SK-N-SH (cell line): ENCODE data around the gene TSACC. TPM values are rescaled to one million over a fixed set of nuclear protein-coding genes. Genes with fewer than 3 reads are reported as not detected.

Experiments used
- CTCF ChIA-PET: fragments of 300-600, 350-600 bp; formaldehyde crosslinking; extraction: SDS; loops from one replicate; lab custom pipeline; 2021; lab: Yijun Ruan, JAX
- POLR2A ChIA-PET: fragments of 350-600 bp; sonication (Branson Sonifier 250); formaldehyde crosslinking; extraction: SDS; loops from one replicate; lab custom pipeline; 2020; ENCODE audit warnings: antibody characterized with exemption, inconsistent platforms; lab: Yijun Ruan, JAX
- DNase-seq: peaks from one replicate; pipeline ENCODE4 v3.0.0; 2012
- H2AFZ ChIP-seq: fragments of 200-600 bp; sonication (generic); 2 replicates; pipeline ENCODE4 v1.8.1; 2016; ENCODE audit warnings: antibody characterized with exemption, mild to moderate bottlenecking, low read depth
- H3F3A ChIP-seq: fragments of 200-600 bp; sonication (generic); replicated peaks from 2 replicates; pipeline ENCODE3; 2016; ENCODE audit warnings: antibody characterized with exemption, mild to moderate bottlenecking; ENCODE audit not compliant: insufficient read depth
- H3K27ac ChIP-seq, 2 experiments: fragments of 200-500 bp in 1 of 2; fragments of 200-600 bp in 1 of 2; sonication (Bioruptor generic) in 1 of 2; sonication (generic), shearing (Covaris generic) in 1 of 2; 2 replicates each; pipeline versions ENCODE4 v1.5.1 to v1.6.1; 2014 to 2016; ENCODE audit warnings: low read depth in 2 of 2, inconsistent platforms in 1 of 2, low read length in 1 of 2, mild to moderate bottlenecking in 1 of 2, mixed read lengths in 1 of 2
- H3K27me3 ChIP-seq: fragments of 200-600 bp; sonication (generic), shearing (Covaris generic); 2 replicates; pipeline ENCODE4 v1.6.1; 2016; ENCODE audit warnings: mixed run types; ENCODE audit not compliant: insufficient read depth
- H3K36me3 ChIP-seq, 2 experiments: fragments of 200-500 bp in 1 of 2; fragments of 200-600 bp in 1 of 2; sonication (Bioruptor generic) in 1 of 2; sonication (generic) in 1 of 2; replicated peaks in 1 of 2; 2 replicates each; pipeline versions ENCODE3 to v1.5.1; 2014 to 2016; ENCODE audit warnings: low read length in 1 of 2, mild to moderate bottlenecking in 1 of 2; ENCODE audit not compliant: insufficient read depth in 2 of 2, control insufficient read depth in 1 of 2
- H3K4me1 ChIP-seq, 2 experiments: fragments of 200-500 bp in 1 of 2; fragments of 200-600 bp in 1 of 2; sonication (Bioruptor generic) in 1 of 2; sonication (generic), shearing (Covaris generic) in 1 of 2; 2 replicates each; pipeline versions ENCODE4 v1.5.1 to v1.6.1; 2014 to 2016; ENCODE audit warnings: low read depth in 1 of 2, low read length in 1 of 2, mixed run types in 1 of 2; ENCODE audit not compliant: insufficient read depth in 2 of 2, control insufficient read depth in 1 of 2
- H3K4me2 ChIP-seq: fragments of 200-600 bp; sonication (generic), shearing (Covaris generic); 2 replicates; pipeline ENCODE4 v1.6.1; 2017; ENCODE audit warnings: mixed run types
- H3K4me3 ChIP-seq, 2 experiments: fragments of 200-500 bp in 1 of 2; fragments of 200-600 bp in 1 of 2; sonication (Bioruptor generic) in 1 of 2; sonication (generic), shearing (Covaris generic) in 1 of 2; 2 replicates each; pipeline versions ENCODE4 v1.5.1 to v1.8.1; 2014 to 2016; ENCODE audit warnings: low read depth in 2 of 2, inconsistent platforms in 1 of 2, low read length in 1 of 2, mild to moderate bottlenecking in 1 of 2, mixed read lengths in 1 of 2, moderate library complexity in 1 of 2
- H3K79me2 ChIP-seq: fragments of 200-600 bp; sonication (generic); 2 replicates; pipeline ENCODE4 v1.8.1; 2017; ENCODE audit warnings: mild to moderate bottlenecking; ENCODE audit not compliant: insufficient read depth
- H3K9ac ChIP-seq: fragments of 200-600 bp; sonication (generic); 2 replicates; pipeline ENCODE4 v1.6.1; 2017; ENCODE audit warnings: mixed run types
- H3K9me2 ChIP-seq: fragments of 200-600 bp; sonication (generic); 2 replicates; pipeline ENCODE4 v1.6.1; 2017; ENCODE audit warnings: mixed run types
- H3K9me3 ChIP-seq: fragments of 200-600 bp; sonication (generic); 2 replicates; pipeline ENCODE4 v1.6.1; 2017; ENCODE audit warnings: mixed run types, mild to moderate bottlenecking, moderate library complexity
- H4K20me1 ChIP-seq: fragments of 200-600 bp; sonication (generic); 2 replicates; pipeline ENCODE4 v1.6.1; 2017; ENCODE audit warnings: mild to moderate bottlenecking, mixed run types; ENCODE audit not compliant: insufficient read depth
- EP300 ChIP-seq, 2 experiments: IDR thresholded peaks; 2 replicates each; pipeline versions ENCODE4 v1.4.0 to v1.6.1; 2012; ENCODE audit warnings: borderline replicate concordance in 1 of 2, low read depth in 1 of 2, low read length in 1 of 2
- EZH2phosphoT487 ChIP-seq: fragments of 200-600 bp; sonication (generic); IDR thresholded peaks from 2 replicates; pipeline ENCODE4 v1.6.1; 2017; ENCODE audit warnings: low read depth, mixed run types, mild to moderate bottlenecking, antibody characterized with exemption, moderate library complexity, borderline replicate concordance
- FOSL2 ChIP-seq: IDR thresholded peaks from 2 replicates; pipeline ENCODE4 v1.4.0; 2012; ENCODE audit warnings: low read depth, mild to moderate bottlenecking, moderate library complexity, borderline replicate concordance
- GABPA ChIP-seq: IDR thresholded peaks from 2 replicates; pipeline ENCODE4 v1.4.0; 2012; ENCODE audit warnings: low read depth, mild to moderate bottlenecking
- JUND ChIP-seq: IDR thresholded peaks from 2 replicates; pipeline ENCODE4 v1.4.0; 2012
- NFIC ChIP-seq: IDR thresholded peaks from 2 replicates; pipeline ENCODE4 v1.4.0; 2012; ENCODE audit warnings: borderline replicate concordance
- POLR2AphosphoS5 ChIP-seq: IDR thresholded peaks from 2 replicates; pipeline ENCODE4 v1.6.1; 2012; ENCODE audit warnings: low read depth, low read length
- RCOR1 ChIP-seq: fragments of 150-350 bp; IDR thresholded peaks from 2 replicates; pipeline ENCODE4 v1.6.1; 2017; ENCODE audit warnings: antibody characterized with exemption, low read length
- RFX5 ChIP-seq: IDR thresholded peaks from 2 replicates; pipeline ENCODE4 v1.6.1; 2012; ENCODE audit warnings: mild to moderate bottlenecking, improper control_type of control experiment, low read length
- SMC3 ChIP-seq: IDR thresholded peaks from 2 replicates; pipeline ENCODE4 v1.6.1; 2012; ENCODE audit warnings: low read depth, low read length, improper control_type of control experiment
- TCF12 ChIP-seq: IDR thresholded peaks from 2 replicates; pipeline ENCODE4 v1.4.0; 2012
- TEAD4 ChIP-seq: IDR thresholded peaks from 2 replicates; pipeline ENCODE4 v1.4.0; 2012; ENCODE audit warnings: mild to moderate bottlenecking, borderline replicate concordance; ENCODE audit not compliant: insufficient read depth
- WGBS: methylation state at CpG from one replicate; pipeline ENCODE4 v1.1.6; 2017; ENCODE audit warnings: low lambda C conversion rate; 5-methylcytosine and 5-hydroxymethylcytosine counted together
- polyA plus RNA-seq, 3 experiments: library from polyadenylated mRNA; depleted of rRNA; stranded (reverse); fragments of >200 nt; gene quantifications; 2 replicates each; pipeline ENCODE4 v1.2.3, GENCODE V29; 2012
- TF ChIP-seq, protein P1 (sequence below): fragments of 150-350 bp; IDR thresholded peaks from 2 replicates; pipeline ENCODE4 v1.6.1; 2016; ENCODE audit warnings: mild to moderate bottlenecking, low read depth, low read length
- TF ChIP-seq, protein P2 (sequence below): IDR thresholded peaks from 2 replicates; pipeline ENCODE4 v1.6.1; 2012; ENCODE audit warnings: mild to moderate bottlenecking, low read depth, low read length, moderate library complexity
- TF ChIP-seq, protein P3 (sequence below): IDR thresholded peaks from 2 replicates; pipeline ENCODE4; 2012
- TF ChIP-seq, protein P4 (sequence below): IDR thresholded peaks from 2 replicates; pipeline ENCODE4 v1.4.0; 2012; ENCODE audit warnings: low read depth, borderline replicate concordance

TSACC gene
- polyA plus RNA-seq, 1 of the 3 experiments (the other 2 are of a cell fraction): 1.5 TPM

DNA sequence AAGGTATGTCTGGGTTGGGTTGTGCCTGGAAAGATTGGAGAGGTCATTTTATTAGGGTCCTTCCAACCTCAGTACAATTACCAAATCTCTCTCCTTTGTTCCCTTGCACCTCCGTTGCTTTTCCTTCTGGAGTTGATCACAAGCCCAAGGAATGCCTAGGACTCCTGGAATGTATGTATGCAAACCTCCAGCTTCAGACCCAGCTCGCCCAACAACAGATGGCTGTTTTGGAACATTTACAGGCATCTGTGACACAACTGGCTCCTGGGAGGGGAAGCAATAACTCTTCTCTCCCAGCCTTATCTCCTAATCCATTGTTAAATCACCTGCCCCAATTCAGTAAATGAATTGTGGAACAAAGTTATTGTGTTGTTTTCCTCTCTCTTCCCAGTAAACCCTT is 8.3 kb downstream of the TSACC start:
- Histone ChIP-seq H3K9ac (no peak overlapping the region), H3K9me3 (no peaks in the 10 kb centered on the region), H3K79me2 (no peaks in the 10 kb centered on the region), H3K9me2 (no peaks in the 10 kb centered on the region), H2AFZ (no peak overlapping the region), H4K20me1 (no peaks in the 10 kb centered on the region), H3K27ac (peak overlapping the region; percentile 42 to 87; a peak in 3 of 4 replicates), H3K36me3 (no peaks in the 10 kb centered on the region), H3F3A (peaks cover 3% of the 10 kb centered on the region), H3K27me3 (no peaks in the 10 kb centered on the region), H3K4me2 (peak overlapping the region; percentile 6; the same call in 1 of the 2 replicates), H3K4me1 (peaks cover 0 to 23% of the 10 kb centered on the region in 2 experiments; a peak in 2 of 4 replicates), H3K4me3 (no peak overlapping the region)
- DNase-seq: no peak
- 6% methylated on average over 2 of the region's 2 CpGs for WGBS
- POLR2A ChIA-PET: no interaction called here
- CTCF ChIA-PET: interaction anchor here (2.1 to 3.7 kb wide), 3 partner anchors 12 to 39 kb away, joined by 7 to 15 read pairs (median 14); no protein-coding TSS in a partner anchor
- TF ChIP-seq POLR2AphosphoS5: 0 out of 2 replicates have a peak, but pooled peaks have one; percentile 28
- TF ChIP-seq, protein P1, sequence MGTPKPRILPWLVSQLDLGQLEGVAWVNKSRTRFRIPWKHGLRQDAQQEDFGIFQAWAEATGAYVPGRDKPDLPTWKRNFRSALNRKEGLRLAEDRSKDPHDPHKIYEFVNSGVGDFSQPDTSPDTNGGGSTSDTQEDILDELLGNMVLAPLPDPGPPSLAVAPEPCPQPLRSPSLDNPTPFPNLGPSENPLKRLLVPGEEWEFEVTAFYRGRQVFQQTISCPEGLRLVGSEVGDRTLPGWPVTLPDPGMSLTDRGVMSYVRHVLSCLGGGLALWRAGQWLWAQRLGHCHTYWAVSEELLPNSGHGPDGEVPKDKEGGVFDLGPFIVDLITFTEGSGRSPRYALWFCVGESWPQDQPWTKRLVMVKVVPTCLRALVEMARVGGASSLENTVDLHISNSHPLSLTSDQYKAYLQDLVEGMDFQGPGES: no peak
- peak; percentile 82 for TF ChIP-seq RCOR1
- TF ChIP-seq, protein P2, sequence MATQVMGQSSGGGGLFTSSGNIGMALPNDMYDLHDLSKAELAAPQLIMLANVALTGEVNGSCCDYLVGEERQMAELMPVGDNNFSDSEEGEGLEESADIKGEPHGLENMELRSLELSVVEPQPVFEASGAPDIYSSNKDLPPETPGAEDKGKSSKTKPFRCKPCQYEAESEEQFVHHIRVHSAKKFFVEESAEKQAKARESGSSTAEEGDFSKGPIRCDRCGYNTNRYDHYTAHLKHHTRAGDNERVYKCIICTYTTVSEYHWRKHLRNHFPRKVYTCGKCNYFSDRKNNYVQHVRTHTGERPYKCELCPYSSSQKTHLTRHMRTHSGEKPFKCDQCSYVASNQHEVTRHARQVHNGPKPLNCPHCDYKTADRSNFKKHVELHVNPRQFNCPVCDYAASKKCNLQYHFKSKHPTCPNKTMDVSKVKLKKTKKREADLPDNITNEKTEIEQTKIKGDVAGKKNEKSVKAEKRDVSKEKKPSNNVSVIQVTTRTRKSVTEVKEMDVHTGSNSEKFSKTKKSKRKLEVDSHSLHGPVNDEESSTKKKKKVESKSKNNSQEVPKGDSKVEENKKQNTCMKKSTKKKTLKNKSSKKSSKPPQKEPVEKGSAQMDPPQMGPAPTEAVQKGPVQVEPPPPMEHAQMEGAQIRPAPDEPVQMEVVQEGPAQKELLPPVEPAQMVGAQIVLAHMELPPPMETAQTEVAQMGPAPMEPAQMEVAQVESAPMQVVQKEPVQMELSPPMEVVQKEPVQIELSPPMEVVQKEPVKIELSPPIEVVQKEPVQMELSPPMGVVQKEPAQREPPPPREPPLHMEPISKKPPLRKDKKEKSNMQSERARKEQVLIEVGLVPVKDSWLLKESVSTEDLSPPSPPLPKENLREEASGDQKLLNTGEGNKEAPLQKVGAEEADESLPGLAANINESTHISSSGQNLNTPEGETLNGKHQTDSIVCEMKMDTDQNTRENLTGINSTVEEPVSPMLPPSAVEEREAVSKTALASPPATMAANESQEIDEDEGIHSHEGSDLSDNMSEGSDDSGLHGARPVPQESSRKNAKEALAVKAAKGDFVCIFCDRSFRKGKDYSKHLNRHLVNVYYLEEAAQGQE: no peak
- peak; percentile 8; the same call in 1 of the 2 replicates for TF ChIP-seq FOSL2
- TF ChIP-seq JUND: no peak
- no peak for TF ChIP-seq SMC3
- 0 out of 2 replicates have a peak, but pooled peaks have one; percentile 17 for TF ChIP-seq TEAD4
- TF ChIP-seq EP300 (IDR thresholded peaks at IDR 0.05; ENCODE audit: borderline replicate concordance in 1 of 2, low read depth in 1 of 2, low read length in 1 of 2): peak in 1 of 2 experiments; percentile 31; a peak in 1 of 4 replicates
- peak; percentile 45 for TF ChIP-seq NFIC
- TF ChIP-seq, protein P3, sequence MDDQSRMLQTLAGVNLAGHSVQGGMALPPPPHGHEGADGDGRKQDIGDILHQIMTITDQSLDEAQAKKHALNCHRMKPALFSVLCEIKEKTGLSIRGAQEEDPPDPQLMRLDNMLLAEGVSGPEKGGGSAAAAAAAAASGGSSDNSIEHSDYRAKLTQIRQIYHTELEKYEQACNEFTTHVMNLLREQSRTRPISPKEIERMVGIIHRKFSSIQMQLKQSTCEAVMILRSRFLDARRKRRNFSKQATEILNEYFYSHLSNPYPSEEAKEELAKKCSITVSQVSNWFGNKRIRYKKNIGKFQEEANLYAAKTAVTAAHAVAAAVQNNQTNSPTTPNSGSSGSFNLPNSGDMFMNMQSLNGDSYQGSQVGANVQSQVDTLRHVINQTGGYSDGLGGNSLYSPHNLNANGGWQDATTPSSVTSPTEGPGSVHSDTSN: peak; percentile 54
- TF ChIP-seq, protein P4, sequence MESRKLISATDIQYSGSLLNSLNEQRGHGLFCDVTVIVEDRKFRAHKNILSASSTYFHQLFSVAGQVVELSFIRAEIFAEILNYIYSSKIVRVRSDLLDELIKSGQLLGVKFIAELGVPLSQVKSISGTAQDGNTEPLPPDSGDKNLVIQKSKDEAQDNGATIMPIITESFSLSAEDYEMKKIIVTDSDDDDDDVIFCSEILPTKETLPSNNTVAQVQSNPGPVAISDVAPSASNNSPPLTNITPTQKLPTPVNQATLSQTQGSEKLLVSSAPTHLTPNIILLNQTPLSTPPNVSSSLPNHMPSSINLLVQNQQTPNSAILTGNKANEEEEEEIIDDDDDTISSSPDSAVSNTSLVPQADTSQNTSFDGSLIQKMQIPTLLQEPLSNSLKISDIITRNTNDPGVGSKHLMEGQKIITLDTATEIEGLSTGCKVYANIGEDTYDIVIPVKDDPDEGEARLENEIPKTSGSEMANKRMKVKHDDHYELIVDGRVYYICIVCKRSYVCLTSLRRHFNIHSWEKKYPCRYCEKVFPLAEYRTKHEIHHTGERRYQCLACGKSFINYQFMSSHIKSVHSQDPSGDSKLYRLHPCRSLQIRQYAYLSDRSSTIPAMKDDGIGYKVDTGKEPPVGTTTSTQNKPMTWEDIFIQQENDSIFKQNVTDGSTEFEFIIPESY: no peak
- TF ChIP-seq TCF12: peak; percentile 85
- TF ChIP-seq EZH2phosphoT487: no peak
- no peak for TF ChIP-seq RFX5
- TF ChIP-seq GABPA: no peak
- TF ChIP-seq, all 33 proteins: peak for 8
